HepG2 (cell line): Measurements from ENCODE around the gene CENPO. TPM values are rescaled to one million over a fixed set of nuclear protein-coding genes. Genes with fewer than 3 reads are reported as not detected.

Experiments used
- ATAC-seq: fragments of 200-7000 bp; cut with Tn5 transposase; 3 replicates; pipeline ENCODE4 v1.9.1; 2020; ENCODE audit warnings: mild to moderate bottlenecking, moderate library complexity
- BruUV-seq: library from RNA; stranded (reverse); fragments of 400-500 nt; replicated peaks from 2 replicates; lab custom pipeline; 2021; lab: Mats Ljungman, UMichigan
- CTCF ChIA-PET: fragments of 300-600 bp; formaldehyde crosslinking; extraction: SDS; loops from one replicate; lab custom pipeline; 2021; ENCODE audit warnings: low total read pairs, inconsistent platforms, low intra/inter-chr PET ratio; lab: Yijun Ruan, JAX
- POLR2A ChIA-PET: fragments of 350-600 bp; sonication (Branson Sonifier 250); formaldehyde crosslinking; loops from one replicate; lab custom pipeline; 2020; ENCODE audit warnings: antibody characterized with exemption, inconsistent platforms; lab: Yijun Ruan, JAX
- DNase-seq: peaks from one replicate; pipeline ENCODE4 v3.0.0-alpha.2; 2015; ENCODE audit warnings: low spot score
- FAIRE-seq: peaks from 3 replicates; lab custom pipeline; 2011; peaks lifted over from hg19 to GRCh38; lab: Jason Lieb, UNC
- H2AFZ ChIP-seq: one replicate; pipeline ENCODE4 v1.6.1; 2011; ENCODE audit warnings: low read length, inconsistent platforms
- H3K27ac ChIP-seq: fragments of 300-600 bp; 3 replicates; pipeline ENCODE4 v1.8.0; 2011; ENCODE audit warnings: mixed run types, mild to moderate bottlenecking, mixed read lengths, low read length, inconsistent platforms; ENCODE audit not compliant: insufficient read depth; ENCODE audit errors: extremely low read length
- H3K27me3 ChIP-seq, 2 experiments: fragments of 200-600 bp in 1 of 2; 2 replicates in 1 of 2; 3 replicates in 1 of 2; pipeline versions ENCODE4 v1.6.0 to v1.8.0; 2011; ENCODE audit warnings: low read length in 2 of 2, mild to moderate bottlenecking in 2 of 2, moderate library complexity in 2 of 2, inconsistent platforms in 1 of 2; ENCODE audit not compliant: insufficient read depth in 2 of 2, control insufficient read depth in 1 of 2
- H3K36me3 ChIP-seq, 2 experiments: fragments of 200-600 bp in 1 of 2; replicated peaks in 1 of 2; 2 replicates in 1 of 2; 3 replicates in 1 of 2; pipeline versions ENCODE4 v1.5.1 to v1.8.0; 2011; ENCODE audit warnings: low read length in 2 of 2, inconsistent platforms in 1 of 2; ENCODE audit not compliant: insufficient read depth in 2 of 2, control insufficient read depth in 1 of 2
- H3K4me1 ChIP-seq: 2 replicates; pipeline ENCODE4 v1.5.1; 2012; ENCODE audit warnings: low read length, inconsistent platforms; ENCODE audit not compliant: insufficient read depth
- H3K4me2 ChIP-seq: 2 replicates; pipeline ENCODE4 v1.6.0; 2011; ENCODE audit warnings: low read depth, low read length, inconsistent platforms
- H3K4me3 ChIP-seq, 3 experiments: fragments of 200-600 bp in 1 of 3; sonication (generic), shearing (Covaris generic) in 1 of 3; replicated peaks in 1 of 3; 2 replicates each; pipeline ENCODE4 v1.5.1; 2011 to 2016; ENCODE audit warnings: low read length in 3 of 3, inconsistent platforms in 2 of 3, low read depth in 2 of 3, mild to moderate bottlenecking in 2 of 3, control low read depth in 1 of 3, mixed read lengths in 1 of 3; ENCODE audit not compliant: insufficient read depth in 1 of 3
- H3K79me2 ChIP-seq: one replicate; pipeline ENCODE4 v1.6.1; 2011; ENCODE audit warnings: low read length, inconsistent platforms; ENCODE audit not compliant: insufficient read depth
- H3K9ac ChIP-seq: 2 replicates; pipeline ENCODE4 v1.6.0; 2011; ENCODE audit warnings: mild to moderate bottlenecking, low read depth, low read length, inconsistent platforms; ENCODE audit not compliant: insufficient read depth
- H3K9me3 ChIP-seq: 2 replicates; pipeline ENCODE4 v1.5.1; 2012; ENCODE audit warnings: mild to moderate bottlenecking, low read length
- H4K20me1 ChIP-seq: 2 replicates; pipeline ENCODE4 v1.6.0; 2011; ENCODE audit warnings: inconsistent platforms, mild to moderate bottlenecking, low read length, moderate library complexity; ENCODE audit not compliant: insufficient read depth
- CAMTA2 ChIP-seq: sonication (generic); formaldehyde crosslinking; IDR thresholded peaks from 2 replicates; pipeline ENCODE4 v1.4.0; 2020; ENCODE audit warnings: mild to moderate bottlenecking, missing genetic modification reagents, borderline replicate concordance
- HES4 ChIP-seq: sonication (generic); formaldehyde crosslinking; IDR thresholded peaks from 2 replicates; pipeline ENCODE4 v1.9.0; 2021; ENCODE audit warnings: mild to moderate bottlenecking, missing genetic modification reagents, borderline replicate concordance
- HNRNPL ChIP-seq: fragments of 200-400 bp; formaldehyde crosslinking; IDR thresholded peaks from 2 replicates; pipeline ENCODE4 v1.6.1; 2017; ENCODE audit warnings: mild to moderate bottlenecking, low read depth, low read length
- POLR2G ChIP-seq: fragments of 200-400 bp; formaldehyde crosslinking; IDR thresholded peaks from 2 replicates; pipeline ENCODE4 v1.6.1; 2018; ENCODE audit warnings: mild to moderate bottlenecking, low read depth, low read length, moderate library complexity
- SALL2 ChIP-seq: sonication (generic); formaldehyde crosslinking; IDR thresholded peaks from 2 replicates; pipeline ENCODE4 v1.8.1; 2023; ENCODE audit warnings: mild to moderate bottlenecking, missing genetic modification reagents, inconsistent platforms
- SIN3B ChIP-seq: fragments of 150-350 bp; IDR thresholded peaks from 2 replicates; pipeline ENCODE4 v1.6.1; 2014; ENCODE audit warnings: low read length
- SNAPC4 ChIP-seq: sonication (generic); formaldehyde crosslinking; IDR thresholded peaks from 2 replicates; pipeline ENCODE4 v1.4.0; 2020; ENCODE audit warnings: mild to moderate bottlenecking, missing genetic modification reagents
- TFDP2 ChIP-seq: sonication (generic); formaldehyde crosslinking; IDR thresholded peaks from 2 replicates; pipeline ENCODE4 v1.4.0; 2020; ENCODE audit warnings: missing genetic modification reagents
- ZBTB38 ChIP-seq: sonication (generic); formaldehyde crosslinking; IDR thresholded peaks from 2 replicates; pipeline ENCODE4 v1.5.1; 2020; ENCODE audit warnings: mild to moderate bottlenecking, missing genetic modification reagents
- ZNF230 ChIP-seq: sonication (generic); formaldehyde crosslinking; IDR thresholded peaks from 2 replicates; pipeline ENCODE4 v1.4.0; 2020; ENCODE audit warnings: mild to moderate bottlenecking, missing genetic modification reagents
- ZNF784 ChIP-seq: sonication (generic); formaldehyde crosslinking; IDR thresholded peaks from 2 replicates; pipeline ENCODE4 v1.5.1; 2020; ENCODE audit warnings: missing genetic modification reagents, mild to moderate bottlenecking, borderline replicate concordance
- WGBS: methylation state at CpG from one replicate; pipeline ENCODE4 v1.1.6; 2017; ENCODE audit warnings: low lambda C conversion rate; 5-methylcytosine and 5-hydroxymethylcytosine counted together
- in situ Hi-C: cut with HindIII; loops from 2 replicates; pipeline ENCODE4 v1.10.0; 2017; ENCODE audit warnings: low pct_unique_long_range_greater_than_20kb; ENCODE audit not compliant: extremely low pct_ligation_motif_present
- intact Hi-C: fragments of 100-400 bp; cut with micrococcal nuclease; formaldehyde crosslinking; loops from one replicate; pipeline ENCODE4 v1.10.0; 2022; ENCODE audit not compliant: unreplicated experiment
- polyA plus RNA-seq, 8 experiments: library from polyadenylated mRNA; depleted of rRNA in 3 of 8; stranded (reverse) in 7 of 8; unstranded in 1 of 8; fragments of >200 nt; fragmentation: Illumina TruSeq in 4 of 8; extraction: Trizol in 4 of 8; gene quantifications; 2 replicates each; pipeline versions ENCODE4 v1.2.1 to v1.2.3, GENCODE V29; 2011 to 2016; ENCODE audit warnings: low read depth in 4 of 8, missing spikeins in 1 of 8, mixed read lengths in 1 of 8; ENCODE audit not compliant: insufficient read depth in 1 of 8
- total RNA-seq, 5 experiments: library from RNA; depleted of rRNA; stranded (reverse); fragments of >200 nt; fragmentation: Illumina TruSeq; extraction: Trizol; gene quantifications; 2 replicates each; pipeline ENCODE4 v1.2.3, GENCODE V29; 2016; ENCODE audit warnings: low read depth in 1 of 5
- TF ChIP-seq, protein P1 (sequence below): sonication (generic); formaldehyde crosslinking; IDR thresholded peaks from 2 replicates; pipeline ENCODE4 v1.8.1; 2022; ENCODE audit warnings: low read depth, mild to moderate bottlenecking, missing genetic modification reagents

CENPO gene
- total and polyA plus RNA-seq, 2 of the 13 experiments (the other 11 are each of a cell fraction or from before 2014, with no cell fraction given): 19.7 to 35.5 TPM

DNA sequence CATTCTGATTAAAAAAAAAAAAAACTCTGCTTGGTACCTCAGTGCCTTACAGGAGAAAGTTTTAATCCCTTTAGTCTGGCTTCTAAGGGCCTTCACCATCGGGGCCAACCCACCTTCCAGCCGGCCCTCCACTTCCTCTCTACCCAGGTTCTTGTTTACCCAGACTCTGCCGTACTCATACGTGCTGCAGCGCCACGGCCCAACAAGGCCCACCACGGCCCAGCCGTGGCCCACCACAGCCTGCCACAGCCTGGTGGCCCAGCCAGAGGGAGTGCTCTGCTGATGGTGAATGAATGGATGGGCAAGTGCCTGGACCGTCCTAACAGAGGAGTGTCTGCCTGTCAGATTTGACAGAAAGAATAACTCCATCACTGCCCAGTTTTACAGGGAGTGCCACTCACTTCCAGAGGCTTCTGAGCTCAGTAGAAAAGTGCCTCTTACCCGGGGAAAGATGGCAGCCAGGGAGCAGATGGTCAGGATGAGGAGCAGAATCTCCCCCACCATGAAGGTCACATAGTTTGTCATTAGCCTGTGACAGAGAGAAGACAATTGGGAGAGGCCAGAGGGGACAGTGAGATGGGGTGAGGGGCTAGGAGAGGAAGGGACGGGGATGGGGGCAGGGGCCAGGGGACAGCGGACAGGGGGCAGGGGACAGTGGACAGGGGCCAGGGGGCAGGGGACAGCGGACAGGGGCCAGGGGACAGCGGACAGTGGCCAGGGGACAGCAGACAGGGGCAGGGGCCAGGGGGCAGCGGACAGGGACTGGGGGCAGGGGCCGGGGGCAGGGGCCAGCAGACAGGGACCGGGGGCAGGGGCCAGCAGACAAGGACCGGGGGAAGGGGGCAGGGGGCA is 38.2 kb downstream of the CENPO start:
- POLR2A ChIA-PET: no interaction called here
- intact Hi-C loops: no loop called here
- DNase-seq (no peak), ATAC-seq (no peak)
- in situ Hi-C loops: no loop called here
- H3K27me3 ChIP-seq: peaks cover 14 to 49% of the 10 kb centered on the region in 2 experiments; a peak in 3 of 5 replicates
- peaks cover 23% of the 10 kb centered on the region for H3K4me1 ChIP-seq
- no peaks in the 10 kb centered on the region for H4K20me1 ChIP-seq
- H2AFZ ChIP-seq: no peak overlapping the region
- H3K4me2 ChIP-seq: no peak overlapping the region
- H3K27ac ChIP-seq: no peak overlapping the region
- no peak overlapping the region for H3K9ac ChIP-seq
- no peak overlapping the region for H3K4me3 ChIP-seq
- CTCF ChIA-PET: no interaction called here
- WGBS: 43% methylated on average over 18 of the region's 18 CpGs
- no TSS peak for BruUV-seq
- H3K36me3 ChIP-seq: no peaks in the 10 kb centered on the region
- H3K9me3 ChIP-seq: no peaks in the 10 kb centered on the region
- H3K79me2 ChIP-seq: no peaks in the 10 kb centered on the region
- TF ChIP-seq, protein P1, sequence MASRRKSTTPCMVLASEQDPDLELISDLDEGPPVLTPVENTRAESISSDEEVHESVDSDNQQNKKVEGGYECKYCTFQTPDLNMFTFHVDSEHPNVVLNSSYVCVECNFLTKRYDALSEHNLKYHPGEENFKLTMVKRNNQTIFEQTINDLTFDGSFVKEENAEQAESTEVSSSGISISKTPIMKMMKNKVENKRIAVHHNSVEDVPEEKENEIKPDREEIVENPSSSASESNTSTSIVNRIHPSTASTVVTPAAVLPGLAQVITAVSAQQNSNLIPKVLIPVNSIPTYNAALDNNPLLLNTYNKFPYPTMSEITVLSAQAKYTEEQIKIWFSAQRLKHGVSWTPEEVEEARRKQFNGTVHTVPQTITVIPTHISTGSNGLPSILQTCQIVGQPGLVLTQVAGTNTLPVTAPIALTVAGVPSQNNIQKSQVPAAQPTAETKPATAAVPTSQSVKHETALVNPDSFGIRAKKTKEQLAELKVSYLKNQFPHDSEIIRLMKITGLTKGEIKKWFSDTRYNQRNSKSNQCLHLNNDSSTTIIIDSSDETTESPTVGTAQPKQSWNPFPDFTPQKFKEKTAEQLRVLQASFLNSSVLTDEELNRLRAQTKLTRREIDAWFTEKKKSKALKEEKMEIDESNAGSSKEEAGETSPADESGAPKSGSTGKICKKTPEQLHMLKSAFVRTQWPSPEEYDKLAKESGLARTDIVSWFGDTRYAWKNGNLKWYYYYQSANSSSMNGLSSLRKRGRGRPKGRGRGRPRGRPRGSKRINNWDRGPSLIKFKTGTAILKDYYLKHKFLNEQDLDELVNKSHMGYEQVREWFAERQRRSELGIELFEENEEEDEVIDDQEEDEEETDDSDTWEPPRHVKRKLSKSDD: no peak
- no peak for TF ChIP-seq CAMTA2 (CRISPR knock-in tag)
- TF ChIP-seq SALL2 (CRISPR knock-in tag): no peak
- TF ChIP-seq SIN3B: no peak
- TF ChIP-seq ZNF784 (CRISPR knock-in tag): no peak
- no peak for TF ChIP-seq HES4 (CRISPR knock-in tag)
- TF ChIP-seq ZBTB38 (CRISPR knock-in tag): no peak
- TF ChIP-seq SNAPC4 (CRISPR knock-in tag): no peak
- TF ChIP-seq ZNF230 (CRISPR knock-in tag): no peak
- TF ChIP-seq HNRNPL: no peak
- no peak for TF ChIP-seq TFDP2 (CRISPR knock-in tag)
- no peak for TF ChIP-seq POLR2G
- TF ChIP-seq, all 625 proteins: peak for 0
- no peak for FAIRE-seq
